HCT116 (cell line): ENCODE results near the gene PPP2R3A.

Experiments
- CBX3 ChIP-seq: IDR thresholded peaks from 2 replicates; pipeline ENCODE4 v1.6.1; 2012; ENCODE audit warnings: low read depth
- CEBPB ChIP-seq: IDR thresholded peaks from 2 replicates; pipeline ENCODE4 v1.6.1; 2012; ENCODE audit warnings: low read depth
- CTCF ChIP-seq, 3 experiments: fragments of 200-600 bp in 1 of 3; sonication (generic) in 1 of 3; IDR thresholded peaks in 2 of 3; conservative IDR thresholded peaks in 1 of 3; 2 replicates each; pipeline ENCODE4 v1.5.1; 2012 to 2017; ENCODE audit warnings: low read depth in 2 of 3, low read length in 2 of 3, antibody characterized with exemption in 1 of 3, borderline replicate concordance in 1 of 3, control low read depth in 1 of 3, mild to moderate bottlenecking in 1 of 3, mixed read lengths in 1 of 3, mixed run types in 1 of 3, moderate library complexity in 1 of 3; ENCODE audit not compliant: insufficient read depth in 1 of 3
- EZH2 ChIP-seq: fragments of 200-600 bp; sonication (generic); IDR thresholded peaks from 2 replicates; pipeline ENCODE4 v1.6.1; 2017; ENCODE audit warnings: antibody characterized with exemption, mixed run types
- EZH2phosphoT487 ChIP-seq: fragments of 200-600 bp; IDR thresholded peaks from 2 replicates; pipeline ENCODE4 v1.6.1; 2018; ENCODE audit warnings: antibody characterized with exemption, borderline replicate concordance
- POLR2A ChIP-seq: IDR thresholded peaks from 2 replicates; pipeline ENCODE4 v1.7.0; 2011; ENCODE audit warnings: borderline replicate concordance; ENCODE audit not compliant: insufficient read depth, insufficient read length; ENCODE audit errors: extremely low read depth
- POLR2AphosphoS5 ChIP-seq: IDR thresholded peaks from 2 replicates; pipeline ENCODE4 v1.6.1; 2011; ENCODE audit warnings: mild to moderate bottlenecking, low read depth, low read length, moderate library complexity
- RAD21 ChIP-seq: IDR thresholded peaks from 2 replicates; pipeline ENCODE4 v1.6.1; 2012; ENCODE audit warnings: low read depth, mild to moderate bottlenecking
- REST ChIP-seq: IDR thresholded peaks from 2 replicates; pipeline ENCODE4 v1.6.1; 2012; ENCODE audit warnings: low read depth
- SIN3A ChIP-seq: IDR thresholded peaks from 2 replicates; pipeline ENCODE4 v1.6.1; 2012; ENCODE audit warnings: low read depth
- SP1 ChIP-seq: IDR thresholded peaks from 2 replicates; pipeline ENCODE4 v1.6.1; 2012; ENCODE audit warnings: low read depth
- YY1 ChIP-seq: IDR thresholded peaks from 2 replicates; pipeline ENCODE4 v1.6.1; 2011; ENCODE audit warnings: low read length, low read depth, moderate library complexity, mild to moderate bottlenecking; ENCODE audit not compliant: insufficient replicate concordance; ENCODE audit errors: extremely low read depth
- ZFX ChIP-seq: fragments of 450-650 bp; IDR thresholded peaks from 2 replicates; pipeline ENCODE4 v1.6.1; 2017
- TF ChIP-seq, protein P1 (sequence below): IDR thresholded peaks from 2 replicates; pipeline ENCODE4 v1.6.1; 2012

- TF ChIP-seq ZFX = no peak
- no peak for TF ChIP-seq CTCF (IDR thresholded peaks at IDR 0.05 in 2 of 3, conservative IDR thresholded peaks at IDR 0.05 in 1 of 3; ENCODE audit: borderline replicate concordance in 1 of 3, insufficient read depth in 1 of 3, low read depth in 2 of 3, low read length in 2 of 3)
- TF ChIP-seq POLR2A = no peak
- TF ChIP-seq CEBPB = no peak
- no peak for TF ChIP-seq EZH2
- no peak for TF ChIP-seq REST
- TF ChIP-seq EZH2phosphoT487 = no peak
- TF ChIP-seq YY1 = no peak
- TF ChIP-seq POLR2AphosphoS5 = no peak
- TF ChIP-seq CBX3 = no peak
- TF ChIP-seq RAD21 = no peak
- TF ChIP-seq SP1 = no peak
- no peak for TF ChIP-seq SIN3A
- TF ChIP-seq, protein P1, sequence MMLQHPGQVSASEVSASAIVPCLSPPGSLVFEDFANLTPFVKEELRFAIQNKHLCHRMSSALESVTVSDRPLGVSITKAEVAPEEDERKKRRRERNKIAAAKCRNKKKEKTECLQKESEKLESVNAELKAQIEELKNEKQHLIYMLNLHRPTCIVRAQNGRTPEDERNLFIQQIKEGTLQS = no peak
These were observed 103.2 kb downstream of the PPP2R3A start for GRCh38 chr3:136068708-136069107.
